H1 (cell line): ENCODE results near the gene PAX5. TPM values are rescaled to one million over a fixed set of nuclear protein-coding genes. Genes with fewer than 3 reads are reported as not detected.

ENCODE experiments used
- BRCA1 ChIP-seq: IDR thresholded peaks from 2 replicates; pipeline ENCODE4 v1.6.1; 2012; ENCODE audit warnings: low read depth, low read length, improper control_type of control experiment
- CEBPB ChIP-seq: IDR thresholded peaks from 2 replicates; pipeline ENCODE4 v1.6.1; 2012; ENCODE audit warnings: low read depth, low read length
- CHD1 ChIP-seq: IDR thresholded peaks from 2 replicates; pipeline ENCODE4 v1.6.1; 2012; ENCODE audit warnings: low read depth, low read length, improper control_type of control experiment
- FOSL1 ChIP-seq: IDR thresholded peaks from 2 replicates; pipeline ENCODE4 v1.6.1; 2011; ENCODE audit warnings: mild to moderate bottlenecking, low read depth, low read length, moderate library complexity; ENCODE audit not compliant: insufficient read depth
- KDM4A ChIP-seq: IDR thresholded peaks from one replicate; pipeline ENCODE4 v1.7.1; 2012; ENCODE audit warnings: low read depth, mild to moderate bottlenecking, moderate library complexity, low read length, inconsistent platforms; ENCODE audit not compliant: severe bottlenecking
- KDM5A ChIP-seq: fragments of 200-600 bp; IDR thresholded peaks from 2 replicates; pipeline ENCODE4 v1.7.1; 2012; ENCODE audit warnings: mild to moderate bottlenecking, low read length, inconsistent platforms, mixed read lengths
- SRF ChIP-seq: IDR thresholded peaks from 2 replicates; pipeline ENCODE4 v1.6.1; 2011; ENCODE audit warnings: mild to moderate bottlenecking, low read depth, low read length, moderate library complexity
- TAF1 ChIP-seq: IDR thresholded peaks from 2 replicates; pipeline ENCODE4 v1.6.1; 2011; ENCODE audit warnings: mild to moderate bottlenecking, low read depth, low read length
- TEAD4 ChIP-seq: IDR thresholded peaks from 2 replicates; pipeline ENCODE4 v1.6.1; 2012; ENCODE audit warnings: low read depth, low read length, inconsistent platforms, mixed read lengths
- ZNF274 ChIP-seq: IDR thresholded peaks from 2 replicates; pipeline ENCODE4 v1.7.0; 2012; ENCODE audit warnings: low read length, borderline replicate concordance; ENCODE audit errors: extremely low read depth
- polyA plus RNA-seq, 7 experiments: library from polyadenylated mRNA; depleted of rRNA in 3 of 7; stranded (reverse) in 5 of 7; unstranded in 2 of 7; fragments of >200 nt in 5 of 7; fragments of 200-250 nt in 2 of 7; gene quantifications; 1 replicate in 5 of 7; 2 replicates in 1 of 7; 4 replicates in 1 of 7; pipeline versions ENCODE4 v1.2.1 to v1.2.3, GENCODE V29; 2011 to 2013; ENCODE audit warnings: missing spikeins in 2 of 7, mixed read lengths in 2 of 7
- total RNA-seq: library from RNA; stranded (reverse); fragmentation: NEBNext Ultra II Directional; extraction: Animal tissue kit (Norgen Biotek cat#: 25700); gene quantifications from 2 replicates; pipeline ENCODE4 v1.2.1, GENCODE V29; 2021
- TF ChIP-seq, protein P1 (sequence below): IDR thresholded peaks from 2 replicates; pipeline ENCODE4 v1.6.1; 2012; ENCODE audit warnings: inconsistent platforms
- TF ChIP-seq, protein P2 (sequence below): IDR thresholded peaks from 2 replicates; pipeline ENCODE4 v1.6.1; 2011; ENCODE audit warnings: low read depth, mild to moderate bottlenecking, low read length; ENCODE audit not compliant: insufficient read depth

The PAX5 gene
- total and polyA plus RNA-seq, 2 of the 8 experiments (the other 6 are each of a cell fraction or from before 2014, with no cell fraction given), result 0.29 to 0.43 TPM

DNA sequence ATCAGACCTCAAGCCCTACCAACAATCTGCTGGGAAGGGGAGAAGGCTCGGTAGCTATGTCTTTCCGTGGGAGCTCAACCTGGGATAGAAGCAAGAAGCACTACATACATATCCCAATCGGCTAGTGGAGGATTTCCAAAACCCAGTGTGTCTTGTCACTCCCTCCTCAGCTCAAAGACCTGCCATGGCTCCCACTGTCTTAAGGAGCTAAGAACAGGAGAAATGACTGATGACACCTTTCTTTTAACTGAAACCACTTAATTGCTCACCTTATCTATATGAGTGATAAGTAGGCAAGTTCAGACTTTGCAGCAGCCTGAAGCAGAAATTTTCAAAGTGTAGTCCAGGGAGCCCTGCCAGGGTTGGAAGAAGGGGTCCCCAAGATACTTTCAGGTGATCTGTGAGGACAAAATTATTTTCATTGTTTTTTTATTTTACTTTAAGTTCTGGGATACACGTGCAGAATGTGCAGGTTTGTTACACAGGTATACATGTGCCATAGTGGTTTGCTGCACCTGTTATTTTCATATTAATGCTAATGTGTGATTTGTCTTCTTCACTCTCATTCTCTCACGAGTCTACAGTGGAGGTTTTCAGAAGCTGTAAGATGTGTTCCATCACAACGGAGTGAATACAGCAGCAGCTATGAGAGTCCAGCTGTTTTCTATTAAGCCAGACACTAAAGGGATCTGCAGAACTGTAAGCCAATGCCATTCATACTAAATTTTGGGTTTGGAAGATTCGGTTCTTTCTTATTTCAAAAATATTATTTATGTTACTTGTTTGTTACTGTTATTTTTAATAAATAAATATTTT is 41.4 kb downstream of the PAX5 start (continued):
- TF ChIP-seq CHD1, result no peak
- no peak for TF ChIP-seq SRF
- TF ChIP-seq FOSL1, result no peak
- TF ChIP-seq, protein P1, sequence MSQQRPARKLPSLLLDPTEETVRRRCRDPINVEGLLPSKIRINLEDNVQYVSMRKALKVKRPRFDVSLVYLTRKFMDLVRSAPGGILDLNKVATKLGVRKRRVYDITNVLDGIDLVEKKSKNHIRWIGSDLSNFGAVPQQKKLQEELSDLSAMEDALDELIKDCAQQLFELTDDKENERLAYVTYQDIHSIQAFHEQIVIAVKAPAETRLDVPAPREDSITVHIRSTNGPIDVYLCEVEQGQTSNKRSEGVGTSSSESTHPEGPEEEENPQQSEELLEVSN, result no peak
- TF ChIP-seq CEBPB, result no peak
- TF ChIP-seq, protein P2, sequence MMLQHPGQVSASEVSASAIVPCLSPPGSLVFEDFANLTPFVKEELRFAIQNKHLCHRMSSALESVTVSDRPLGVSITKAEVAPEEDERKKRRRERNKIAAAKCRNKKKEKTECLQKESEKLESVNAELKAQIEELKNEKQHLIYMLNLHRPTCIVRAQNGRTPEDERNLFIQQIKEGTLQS, result no peak
- TF ChIP-seq KDM5A, result no peak
- TF ChIP-seq ZNF274, result no peak
- TF ChIP-seq BRCA1, result no peak
- TF ChIP-seq KDM4A, result no peak
- no peak for TF ChIP-seq TEAD4
- no peak for TF ChIP-seq TAF1
- TF ChIP-seq, all 59 proteins: peak for 0
